Fibroblast of lung (primary cell): Measurements from ENCODE around the gene PHACTR2.

Experiments
- EZH2 ChIP-seq: IDR thresholded peaks from 2 replicates; pipeline ENCODE4 v1.5.1; 2012; ENCODE audit warnings: low read length, control low read depth, mild to moderate bottlenecking; ENCODE audit errors: missing control alignments
- TF ChIP-seq, protein P1 (sequence below), 2 donors: IDR thresholded peaks in 1 of 2; conservative IDR thresholded peaks in 1 of 2; 1 replicate in 1 of 2; 2 replicates in 1 of 2; pipeline ENCODE4 v1.5.1; 2011 to 2012; ENCODE audit warnings: low read length in 2 of 2, control low read depth in 1 of 2, inconsistent platforms in 1 of 2, low read depth in 1 of 2, mild to moderate bottlenecking in 1 of 2

DNA sequence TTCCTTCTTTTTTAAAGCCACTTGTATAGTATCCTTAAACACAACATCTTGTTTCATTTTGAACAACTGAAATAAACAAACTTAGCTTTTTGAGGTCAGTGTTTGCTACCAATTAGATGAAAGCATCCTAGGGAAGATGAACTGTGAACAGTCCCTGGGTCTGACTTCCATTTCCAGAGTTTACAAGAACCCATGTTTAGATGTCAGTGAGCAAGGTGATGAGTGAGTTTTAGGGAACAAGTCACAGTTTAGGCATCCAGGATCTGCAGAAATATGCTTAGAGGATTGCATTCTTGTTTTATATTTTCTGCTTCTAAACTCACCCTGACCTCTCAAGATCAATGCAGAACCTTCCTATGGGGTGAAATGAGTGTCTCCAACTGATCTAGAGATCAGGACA, 189.5 kb downstream of the PHACTR2 start:
- TF ChIP-seq, protein P1, sequence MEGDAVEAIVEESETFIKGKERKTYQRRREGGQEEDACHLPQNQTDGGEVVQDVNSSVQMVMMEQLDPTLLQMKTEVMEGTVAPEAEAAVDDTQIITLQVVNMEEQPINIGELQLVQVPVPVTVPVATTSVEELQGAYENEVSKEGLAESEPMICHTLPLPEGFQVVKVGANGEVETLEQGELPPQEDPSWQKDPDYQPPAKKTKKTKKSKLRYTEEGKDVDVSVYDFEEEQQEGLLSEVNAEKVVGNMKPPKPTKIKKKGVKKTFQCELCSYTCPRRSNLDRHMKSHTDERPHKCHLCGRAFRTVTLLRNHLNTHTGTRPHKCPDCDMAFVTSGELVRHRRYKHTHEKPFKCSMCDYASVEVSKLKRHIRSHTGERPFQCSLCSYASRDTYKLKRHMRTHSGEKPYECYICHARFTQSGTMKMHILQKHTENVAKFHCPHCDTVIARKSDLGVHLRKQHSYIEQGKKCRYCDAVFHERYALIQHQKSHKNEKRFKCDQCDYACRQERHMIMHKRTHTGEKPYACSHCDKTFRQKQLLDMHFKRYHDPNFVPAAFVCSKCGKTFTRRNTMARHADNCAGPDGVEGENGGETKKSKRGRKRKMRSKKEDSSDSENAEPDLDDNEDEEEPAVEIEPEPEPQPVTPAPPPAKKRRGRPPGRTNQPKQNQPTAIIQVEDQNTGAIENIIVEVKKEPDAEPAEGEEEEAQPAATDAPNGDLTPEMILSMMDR (conservative IDR thresholded peaks at IDR 0.05 in 1 of 2, IDR thresholded peaks at IDR 0.05 in 1 of 2; ENCODE audit: low read depth in 1 of 2, low read length in 2 of 2), result no peak
- TF ChIP-seq EZH2, result no peak
